Hepatocyte (in vitro differentiated cells): ENCODE data around the gene EIF2D.

Experiments
- EZH2 ChIP-seq: fragments of 200-600 bp; sonication (generic); IDR thresholded peaks from 2 replicates; pipeline ENCODE4 v1.6.1; 2016; ENCODE audit warnings: antibody characterized with exemption, mild to moderate bottlenecking, borderline replicate concordance
- EZH2phosphoT487 ChIP-seq: fragments of 200-600 bp; sonication (generic); IDR thresholded peaks from one replicate; pipeline ENCODE4 v1.6.1; 2018; ENCODE audit warnings: antibody characterized with exemption, mild to moderate bottlenecking, low read depth, moderate library complexity; ENCODE audit not compliant: unreplicated experiment, severe bottlenecking
- TF ChIP-seq, protein P1 (sequence below): fragments of 200-600 bp; sonication (generic); IDR thresholded peaks from 2 replicates; pipeline ENCODE4 v1.5.1; 2016; ENCODE audit warnings: antibody characterized with exemption, mild to moderate bottlenecking; ENCODE audit not compliant: poor library complexity

GRCh38 chr1:206558794-206559671 lies 53.2 kb downstream of the EIF2D start:
- TF ChIP-seq, protein P1, sequence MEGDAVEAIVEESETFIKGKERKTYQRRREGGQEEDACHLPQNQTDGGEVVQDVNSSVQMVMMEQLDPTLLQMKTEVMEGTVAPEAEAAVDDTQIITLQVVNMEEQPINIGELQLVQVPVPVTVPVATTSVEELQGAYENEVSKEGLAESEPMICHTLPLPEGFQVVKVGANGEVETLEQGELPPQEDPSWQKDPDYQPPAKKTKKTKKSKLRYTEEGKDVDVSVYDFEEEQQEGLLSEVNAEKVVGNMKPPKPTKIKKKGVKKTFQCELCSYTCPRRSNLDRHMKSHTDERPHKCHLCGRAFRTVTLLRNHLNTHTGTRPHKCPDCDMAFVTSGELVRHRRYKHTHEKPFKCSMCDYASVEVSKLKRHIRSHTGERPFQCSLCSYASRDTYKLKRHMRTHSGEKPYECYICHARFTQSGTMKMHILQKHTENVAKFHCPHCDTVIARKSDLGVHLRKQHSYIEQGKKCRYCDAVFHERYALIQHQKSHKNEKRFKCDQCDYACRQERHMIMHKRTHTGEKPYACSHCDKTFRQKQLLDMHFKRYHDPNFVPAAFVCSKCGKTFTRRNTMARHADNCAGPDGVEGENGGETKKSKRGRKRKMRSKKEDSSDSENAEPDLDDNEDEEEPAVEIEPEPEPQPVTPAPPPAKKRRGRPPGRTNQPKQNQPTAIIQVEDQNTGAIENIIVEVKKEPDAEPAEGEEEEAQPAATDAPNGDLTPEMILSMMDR = no peak
- TF ChIP-seq EZH2phosphoT487 (no peak), EZH2 (no peak)
